Smooth muscle cell of the coronary artery (primary cell): ENCODE data around the gene MAD2L1. TPM values are rescaled to one million over a fixed set of nuclear protein-coding genes. Genes with fewer than 3 reads are reported as not detected.

Experiments used
- total RNA-seq: library from RNA; depleted of rRNA; stranded (reverse); fragments of >200 nt; gene quantifications from 2 replicates; pipeline ENCODE4 v1.2.3, GENCODE V29; 2014; ENCODE audit warnings: low replicate concordance

Gene MAD2L1
- total RNA-seq: 0.59 and 9.0 TPM in 2 replicates

GRCh38 chr4:120066517-120067340 is at the start of gene MAD2L1:
Gene MAD2L1 (minus strand): TSS chr4:120066848. CDS start chr4:120066734, 114 bp downstream.

